Measurements from ENCODE around the gene STRA6. TPM values are rescaled to one million over a fixed set of nuclear protein-coding genes. Genes with fewer than 3 reads are reported as not detected.

STRA6 gene
- total RNA-seq, 1 donor from 2014 or later, result not detected

DNA sequence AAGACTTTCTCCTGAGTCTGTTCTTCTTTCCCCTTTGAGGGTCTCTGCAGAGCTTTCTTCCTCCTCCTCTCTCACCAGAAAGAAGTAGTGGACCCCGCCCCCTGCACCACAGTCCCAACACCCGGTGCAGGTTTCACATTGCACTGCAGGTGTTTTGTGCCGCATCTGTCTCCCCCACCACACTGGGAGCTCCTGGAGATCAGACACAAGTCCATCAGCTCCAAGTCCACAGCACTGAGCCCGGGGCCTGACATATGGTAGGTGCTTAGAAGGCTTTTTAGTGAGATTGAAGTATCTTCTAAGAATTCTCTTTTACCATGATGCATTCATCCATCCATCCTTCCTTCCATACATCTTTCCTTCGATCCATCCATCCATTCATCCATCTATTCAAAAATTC lies 9.8 kb downstream of the STRA6 start:
- TF ChIP-seq, protein P1, sequence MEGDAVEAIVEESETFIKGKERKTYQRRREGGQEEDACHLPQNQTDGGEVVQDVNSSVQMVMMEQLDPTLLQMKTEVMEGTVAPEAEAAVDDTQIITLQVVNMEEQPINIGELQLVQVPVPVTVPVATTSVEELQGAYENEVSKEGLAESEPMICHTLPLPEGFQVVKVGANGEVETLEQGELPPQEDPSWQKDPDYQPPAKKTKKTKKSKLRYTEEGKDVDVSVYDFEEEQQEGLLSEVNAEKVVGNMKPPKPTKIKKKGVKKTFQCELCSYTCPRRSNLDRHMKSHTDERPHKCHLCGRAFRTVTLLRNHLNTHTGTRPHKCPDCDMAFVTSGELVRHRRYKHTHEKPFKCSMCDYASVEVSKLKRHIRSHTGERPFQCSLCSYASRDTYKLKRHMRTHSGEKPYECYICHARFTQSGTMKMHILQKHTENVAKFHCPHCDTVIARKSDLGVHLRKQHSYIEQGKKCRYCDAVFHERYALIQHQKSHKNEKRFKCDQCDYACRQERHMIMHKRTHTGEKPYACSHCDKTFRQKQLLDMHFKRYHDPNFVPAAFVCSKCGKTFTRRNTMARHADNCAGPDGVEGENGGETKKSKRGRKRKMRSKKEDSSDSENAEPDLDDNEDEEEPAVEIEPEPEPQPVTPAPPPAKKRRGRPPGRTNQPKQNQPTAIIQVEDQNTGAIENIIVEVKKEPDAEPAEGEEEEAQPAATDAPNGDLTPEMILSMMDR (IDR thresholded peaks at IDR 0.05), result no peak
- Histone ChIP-seq H3K9me3 (no peaks in the 10 kb centered on the region), H3K27ac (no peak overlapping the region), H3K4me3 (no peak overlapping the region), H3K27me3 (no peaks in the 10 kb centered on the region), H3K4me1 (peaks cover 0 to 3% of the 10 kb centered on the region in 2 donors), H3K36me3 (no peaks in the 10 kb centered on the region)
- DNase-seq (ENCODE audit: low spot score in 2 of 2), result no peak
- intact Hi-C loops (cut with DNase I), result no loop called here

DNA sequence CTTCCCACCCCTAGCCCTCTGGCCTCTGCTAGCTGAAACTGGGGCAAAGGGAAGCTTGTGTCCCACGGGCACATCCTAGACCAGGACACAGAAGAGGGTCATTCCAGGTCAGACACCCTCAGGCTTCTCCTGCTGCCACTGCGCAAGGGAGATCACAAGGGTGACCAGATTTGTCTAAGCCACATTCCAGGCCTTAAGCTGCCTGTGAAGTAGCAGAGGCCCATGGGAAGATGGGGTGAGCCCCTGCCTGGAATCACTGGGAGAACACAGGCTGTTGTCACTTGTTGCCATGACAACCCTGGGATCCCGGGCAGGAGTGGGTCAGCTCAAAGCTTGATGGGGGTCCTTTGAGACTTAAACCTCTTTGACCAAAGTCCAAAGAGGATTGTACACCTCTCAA lies 10.8 kb downstream of the STRA6 start:
- intact Hi-C loops (cut with DNase I), result no loop called here
- DNase-seq (ENCODE audit: low spot score in 2 of 2), result no peak
- no peaks in the 10 kb centered on the region for H3K9me3 ChIP-seq
- H3K27ac ChIP-seq, result no peak overlapping the region
- peaks cover 0 to 3% of the 10 kb centered on the region in 2 donors for H3K4me1 ChIP-seq
- TF ChIP-seq, protein P1 (IDR thresholded peaks at IDR 0.05), result no peak
- H3K27me3 ChIP-seq, result no peaks in the 10 kb centered on the region
- no peaks in the 10 kb centered on the region for H3K36me3 ChIP-seq
- no peak overlapping the region for H3K4me3 ChIP-seq

DNA sequence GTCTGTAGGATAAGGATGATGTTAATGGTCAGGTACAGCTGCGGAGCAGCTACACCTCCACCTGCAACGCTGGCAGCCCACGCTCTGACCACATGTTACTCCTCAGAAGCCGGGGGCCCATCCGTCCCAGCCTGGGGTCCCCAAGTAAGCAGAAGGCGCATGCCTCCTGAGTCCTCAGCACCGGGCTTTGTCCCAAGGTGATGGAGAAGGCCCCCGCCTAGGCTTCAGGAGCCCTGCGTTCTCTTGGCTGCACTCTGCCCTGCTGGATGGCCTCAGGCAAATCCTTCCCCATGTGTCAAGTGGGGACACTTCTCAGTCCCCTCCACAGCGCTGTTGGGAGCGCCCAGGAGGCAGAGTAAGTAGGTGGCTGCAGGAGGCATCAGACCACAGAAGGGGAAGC lies 14.4 kb downstream of the STRA6 start:
- intact Hi-C loops (cut with DNase I), result no loop called here
- no peak overlapping the region for H3K4me3 ChIP-seq
- H3K36me3 ChIP-seq, result no peaks in the 10 kb centered on the region
- H3K27me3 ChIP-seq, result no peaks in the 10 kb centered on the region
- DNase-seq (ENCODE audit: low spot score in 2 of 2), result no peak
- H3K4me1 ChIP-seq, result no peaks in the 10 kb centered on the region
- TF ChIP-seq, protein P1 (IDR thresholded peaks at IDR 0.05), result no peak
- H3K9me3 ChIP-seq, result no peaks in the 10 kb centered on the region
- no peak overlapping the region for H3K27ac ChIP-seq

DNA sequence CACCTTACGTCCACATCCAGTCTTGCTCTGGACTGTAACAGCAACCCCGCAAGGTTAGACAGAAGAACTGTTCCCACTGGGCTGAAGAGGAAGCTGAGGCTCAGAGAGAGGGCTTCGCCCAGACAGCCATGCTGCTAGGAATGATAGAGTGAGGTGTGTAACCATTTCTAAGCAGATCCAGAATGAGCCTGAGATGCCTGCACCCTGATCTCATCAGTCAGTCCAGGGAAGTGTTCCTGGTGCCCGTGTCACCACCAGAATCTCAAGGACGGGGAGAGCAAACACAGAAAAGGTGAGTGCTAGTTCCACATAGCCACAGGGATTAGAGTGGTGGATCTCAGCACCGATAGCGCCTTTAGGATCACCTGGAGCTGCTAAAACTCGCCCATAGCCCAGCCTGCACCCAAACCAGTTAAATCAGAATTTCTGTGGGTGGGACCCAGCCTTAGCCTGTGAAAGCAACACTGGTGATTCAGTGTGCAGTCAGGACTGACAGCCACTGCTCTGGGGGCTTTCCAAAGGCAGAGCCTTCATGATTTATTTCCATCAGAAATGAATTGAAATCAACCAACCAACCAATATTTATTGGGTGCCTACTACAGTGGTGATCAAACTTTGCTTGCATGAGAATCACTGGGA lies 16.8 kb downstream of the STRA6 start:
- no peaks in the 10 kb centered on the region for H3K9me3 ChIP-seq
- H3K27me3 ChIP-seq, result no peaks in the 10 kb centered on the region
- peaks cover 0 to under 1% of the 10 kb centered on the region in 2 donors for H3K4me1 ChIP-seq
- H3K4me3 ChIP-seq, result no peak overlapping the region
- no peak for DNase-seq (ENCODE audit: low spot score in 2 of 2)
- TF ChIP-seq, protein P1 (IDR thresholded peaks at IDR 0.05), result no peak
- intact Hi-C loops (cut with DNase I), result no loop called here
- H3K27ac ChIP-seq, result no peak overlapping the region
- H3K36me3 ChIP-seq, result no peaks in the 10 kb centered on the region

DNA sequence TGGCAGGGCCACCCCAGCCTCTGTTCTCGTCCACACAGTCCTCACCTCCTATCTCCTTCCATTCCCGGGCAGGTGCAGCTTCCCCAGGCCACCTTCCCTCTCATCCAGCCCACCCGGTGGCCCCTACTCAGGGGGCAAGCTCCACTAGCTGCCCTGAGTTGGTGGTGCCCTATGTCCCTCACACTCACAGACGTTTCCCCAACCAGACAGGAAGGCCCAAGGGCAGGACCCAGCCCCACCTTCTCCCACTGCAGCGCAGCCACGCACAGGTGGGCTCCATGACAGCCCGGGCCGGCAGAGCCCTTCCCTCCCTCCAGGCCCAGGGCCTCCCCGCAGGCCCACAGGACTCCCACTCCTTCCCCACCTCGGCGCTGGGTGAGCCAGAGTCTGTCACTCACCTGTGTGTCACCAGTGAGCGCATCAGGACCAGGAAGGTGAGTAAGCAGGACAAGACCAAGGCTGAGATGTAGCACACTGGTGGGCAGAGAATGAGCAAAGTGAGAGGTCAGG lies 17.9 kb downstream of the STRA6 start:
- intact Hi-C loops (cut with DNase I), result no loop called here
- DNase-seq (ENCODE audit: low spot score in 2 of 2), result no peak
- no peak overlapping the region for H3K27ac ChIP-seq
- TF ChIP-seq, protein P1 (IDR thresholded peaks at IDR 0.05), result no peak
- peaks cover 6 to 12% of the 10 kb centered on the region in 2 donors for H3K4me1 ChIP-seq
- H3K36me3 ChIP-seq, result no peaks in the 10 kb centered on the region
- no peaks in the 10 kb centered on the region for H3K27me3 ChIP-seq
- H3K9me3 ChIP-seq, result no peaks in the 10 kb centered on the region
- no peak overlapping the region for H3K4me3 ChIP-seq
